GM12878 (cell line): ENCODE results near the gene ANKRD60. TPM values are rescaled to one million over a fixed set of nuclear protein-coding genes. Genes with fewer than 3 reads are reported as not detected.

Experiments
- ATAC-seq: fragments of 200-7000 bp; cut with Tn5 transposase; 3 replicates; pipeline ENCODE4 v1.9.1; 2020; ENCODE audit warnings: mild to moderate bottlenecking, moderate library complexity
- BruUV-seq: library from RNA; stranded (reverse); fragments of 400-500 nt; replicated peaks from 2 replicates; lab custom pipeline; 2021; lab: Mats Ljungman, UMichigan
- CTCF ChIA-PET: fragments of 300-600 bp; sonication (Branson Sonifier 250); formaldehyde crosslinking; extraction: SDS; loops from one replicate; lab custom pipeline; 2021; ENCODE audit warnings: inconsistent platforms; lab: Yijun Ruan, JAX
- POLR2A ChIA-PET: fragments of 350-600 bp; formaldehyde crosslinking; extraction: SDS; loops from one replicate; lab custom pipeline; 2021; ENCODE audit warnings: inconsistent platforms; lab: Charles Lee
- RAD21 ChIA-PET: fragments of 300-600 bp; sonication (Branson Sonifier 250); formaldehyde crosslinking; loops from one replicate; lab custom pipeline; 2023; ENCODE audit warnings: antibody characterized with exemption; ENCODE audit not compliant: unreplicated experiment; lab: Charles Lee
- SMC1A ChIA-PET: fragments of 300-600 bp; sonication (Branson Sonifier 250); formaldehyde crosslinking; loops from one replicate; lab custom pipeline; 2023; ENCODE audit not compliant: unreplicated experiment, uncharacterized antibody; lab: Charles Lee
- DNase-seq: peaks from one replicate; pipeline ENCODE4 v3.0.0-alpha.2; 2011; ENCODE audit warnings: low read depth, low spot score
- FAIRE-seq: peaks from 3 replicates; lab custom pipeline; 2011; peaks lifted over from hg19 to GRCh38; lab: Jason Lieb, UNC
- H2AFZ ChIP-seq: 2 replicates; pipeline ENCODE4 v1.6.0; 2011; ENCODE audit warnings: low read depth, low read length, control low read depth; ENCODE audit not compliant: control insufficient read depth
- H3K27ac ChIP-seq: 2 replicates; pipeline ENCODE4 v1.5.1; 2011; ENCODE audit warnings: control low read depth; ENCODE audit not compliant: control insufficient read depth, insufficient read depth
- H3K27me3 ChIP-seq, 2 experiments: replicated peaks in 1 of 2; 2 replicates each; pipeline versions ENCODE4 v1.6.0 to v1.6.1; 2011; ENCODE audit warnings: low read length in 1 of 2; ENCODE audit not compliant: control insufficient read depth in 2 of 2, insufficient read depth in 2 of 2
- H3K36me3 ChIP-seq, 2 experiments: 2 replicates each; pipeline ENCODE4 v1.5.1; 2011; ENCODE audit warnings: low read length in 1 of 2; ENCODE audit not compliant: control insufficient read depth in 2 of 2, insufficient read depth in 2 of 2
- H3K4me1 ChIP-seq: 2 replicates; pipeline ENCODE4 v1.6.1; 2011; ENCODE audit warnings: mild to moderate bottlenecking, low read length, moderate library complexity, mixed read lengths; ENCODE audit not compliant: control insufficient read depth, insufficient read depth
- H3K4me2 ChIP-seq: 2 replicates; pipeline ENCODE4 v1.6.0; 2011; ENCODE audit warnings: control low read depth; ENCODE audit not compliant: control insufficient read depth, insufficient read depth
- H3K4me3 ChIP-seq: fragments of 200-600 bp; sonication (generic); 2 replicates; pipeline ENCODE4 v1.5.1; 2016
- H3K79me2 ChIP-seq: 2 replicates; pipeline ENCODE4 v1.6.0; 2011; ENCODE audit warnings: low read length; ENCODE audit not compliant: control insufficient read depth, insufficient read depth
- H3K9ac ChIP-seq: 2 replicates; pipeline ENCODE4 v1.8.0; 2011; ENCODE audit warnings: low read length, control low read depth, mixed read lengths; ENCODE audit not compliant: control insufficient read depth, insufficient read depth
- H3K9me3 ChIP-seq: replicated peaks from 3 replicates; pipeline ENCODE4 v1.5.1; 2011; ENCODE audit warnings: mild to moderate bottlenecking, low read length; ENCODE audit not compliant: control insufficient read depth, insufficient read depth
- H4K20me1 ChIP-seq: 2 replicates; pipeline ENCODE4 v1.6.0; 2011; ENCODE audit not compliant: control insufficient read depth, insufficient read depth
- EED ChIP-seq: sonication (generic); IDR thresholded peaks from 2 replicates; pipeline ENCODE4 v1.6.1; 2016; ENCODE audit warnings: antibody characterized with exemption, low read depth
- HDAC2 ChIP-seq: fragments of 200-600 bp; sonication (generic); IDR thresholded peaks from 2 replicates; pipeline ENCODE4 v1.6.1; 2017
- IKZF2 ChIP-seq, 2 experiments: fragments of 450-650 bp; IDR thresholded peaks; 2 replicates each; pipeline ENCODE4 v1.6.1; 2017; ENCODE audit warnings: mild to moderate bottlenecking in 2 of 2, moderate library complexity in 2 of 2
- SMAD1 ChIP-seq: fragments of 450-650 bp; IDR thresholded peaks from 2 replicates; pipeline ENCODE4 v1.6.1; 2018; ENCODE audit warnings: mild to moderate bottlenecking, low read depth; ENCODE audit not compliant: partially characterized antibody
- TAF1 ChIP-seq: IDR thresholded peaks from 2 replicates; pipeline ENCODE4 v1.6.1; 2011; ENCODE audit warnings: mild to moderate bottlenecking, low read depth, low read length, borderline replicate concordance
- TBL1XR1 ChIP-seq: IDR thresholded peaks from 2 replicates; pipeline ENCODE4 v1.6.1; 2012; ENCODE audit warnings: low read depth, low read length, improper control_type of control experiment
- ZNF687 ChIP-seq: fragments of 450-650 bp; IDR thresholded peaks from 2 replicates; pipeline ENCODE4 v1.6.1; 2017; ENCODE audit warnings: mild to moderate bottlenecking, moderate library complexity
- in situ Hi-C: fragments of 300-500 bp; cut with MboI; formaldehyde crosslinking; loops from 9 replicates; pipeline ENCODE4 v1.14.3; 2018; ENCODE audit warnings: mixed read lengths
- intact Hi-C: fragments of 100-400 bp; cut with micrococcal nuclease; formaldehyde crosslinking; loops from one replicate; pipeline ENCODE4 v1.14.2; 2022; ENCODE audit not compliant: unreplicated experiment
- polyA plus RNA-seq, 11 experiments: library from polyadenylated mRNA; depleted of rRNA in 4 of 11; unstranded in 6 of 11; stranded (reverse) in 5 of 11; fragments of >200 nt; fragmentation: Nextera tagmentation in 4 of 11; fragmentation: Illumina TruSeq in 1 of 11; extraction: Ambion mirVana in 4 of 11; extraction: Trizol in 1 of 11; gene quantifications; 1 replicate in 1 of 11; 2 replicates in 10 of 11; pipeline versions ENCODE4 v1.2.1 to v1.2.3, GENCODE V29; 2011 to 2016; ENCODE audit warnings: inconsistent platforms in 2 of 11, missing spikeins in 2 of 11, low read depth in 1 of 11
- total RNA-seq, 4 experiments: library from RNA; depleted of rRNA in 3 of 4; stranded (reverse); fragments of >200 nt in 3 of 4; fragmentation: Illumina TruSeq in 1 of 4; extraction: Trizol in 1 of 4; gene quantifications; 2 replicates each; pipeline versions ENCODE4 v1.2.1 to v1.2.3, GENCODE V29; 2013 to 2021
- TF ChIP-seq, protein P1 (sequence below): fragments of 450-650 bp; IDR thresholded peaks from 2 replicates; pipeline ENCODE4 v1.6.1; 2018; ENCODE audit warnings: mild to moderate bottlenecking, low read depth, moderate library complexity; ENCODE audit not compliant: partially characterized antibody
- TF ChIP-seq, protein P2 (sequence below), 3 experiments: IDR thresholded peaks in 2 of 3; conservative IDR thresholded peaks in 1 of 3; 2 replicates each; pipeline ENCODE4 v1.5.1; 2011; ENCODE audit warnings: low read depth in 3 of 3, low read length in 3 of 3, mild to moderate bottlenecking in 3 of 3, control low read depth in 2 of 3, moderate library complexity in 2 of 3, inconsistent platforms in 1 of 3, mixed read lengths in 1 of 3; ENCODE audit not compliant: control insufficient read depth in 2 of 3, insufficient read depth in 1 of 3; ENCODE audit errors: extremely low read depth in 1 of 3
- TF ChIP-seq, protein P3 (sequence below): fragments of 450-650 bp; formaldehyde crosslinking; IDR thresholded peaks from 2 replicates; pipeline ENCODE4 v1.5.0; 2022; ENCODE audit warnings: mild to moderate bottlenecking, missing genetic modification characterization
- TF ChIP-seq, protein P4 (sequence below): IDR thresholded peaks from 2 replicates; pipeline ENCODE4 v1.6.1; 2012; ENCODE audit warnings: low read length, inconsistent platforms

The ANKRD60 gene
- total and polyA plus RNA-seq, 10 of the 15 experiments (the other 5 are each of a cell fraction or from before 2014, with no cell fraction given), result not detected

GRCh38 chr20:58274384-58274783 lies 45.9 kb upstream of the ANKRD60 start:
- no peak overlapping the region for H3K4me3 ChIP-seq
- H3K36me3 ChIP-seq, result peaks cover 0 to 8% of the 10 kb centered on the region in 2 experiments; a peak in 1 of 4 replicates
- no peak overlapping the region for H3K4me2 ChIP-seq
- POLR2A ChIA-PET, result no interaction called here
- no peak overlapping the region for H2AFZ ChIP-seq
- BruUV-seq, result no TSS peak
- SMC1A ChIA-PET, result no interaction called here
- intact Hi-C loops (no loop called here), in situ Hi-C loops (no loop called here)
- no peak for FAIRE-seq
- RAD21 ChIA-PET, result no interaction called here
- no peaks in the 10 kb centered on the region for H3K27me3 ChIP-seq
- no peak overlapping the region for H3K9ac ChIP-seq
- no peaks in the 10 kb centered on the region; the same call in 2 of the 3 replicates for H3K9me3 ChIP-seq
- no peak for ATAC-seq
- H3K79me2 ChIP-seq, result no peaks in the 10 kb centered on the region
- H4K20me1 ChIP-seq, result no peaks in the 10 kb centered on the region
- CTCF ChIA-PET, result no interaction called here
- no peaks in the 10 kb centered on the region for H3K4me1 ChIP-seq
- no peak for DNase-seq
- no peak overlapping the region for H3K27ac ChIP-seq
- TF ChIP-seq, protein P1, sequence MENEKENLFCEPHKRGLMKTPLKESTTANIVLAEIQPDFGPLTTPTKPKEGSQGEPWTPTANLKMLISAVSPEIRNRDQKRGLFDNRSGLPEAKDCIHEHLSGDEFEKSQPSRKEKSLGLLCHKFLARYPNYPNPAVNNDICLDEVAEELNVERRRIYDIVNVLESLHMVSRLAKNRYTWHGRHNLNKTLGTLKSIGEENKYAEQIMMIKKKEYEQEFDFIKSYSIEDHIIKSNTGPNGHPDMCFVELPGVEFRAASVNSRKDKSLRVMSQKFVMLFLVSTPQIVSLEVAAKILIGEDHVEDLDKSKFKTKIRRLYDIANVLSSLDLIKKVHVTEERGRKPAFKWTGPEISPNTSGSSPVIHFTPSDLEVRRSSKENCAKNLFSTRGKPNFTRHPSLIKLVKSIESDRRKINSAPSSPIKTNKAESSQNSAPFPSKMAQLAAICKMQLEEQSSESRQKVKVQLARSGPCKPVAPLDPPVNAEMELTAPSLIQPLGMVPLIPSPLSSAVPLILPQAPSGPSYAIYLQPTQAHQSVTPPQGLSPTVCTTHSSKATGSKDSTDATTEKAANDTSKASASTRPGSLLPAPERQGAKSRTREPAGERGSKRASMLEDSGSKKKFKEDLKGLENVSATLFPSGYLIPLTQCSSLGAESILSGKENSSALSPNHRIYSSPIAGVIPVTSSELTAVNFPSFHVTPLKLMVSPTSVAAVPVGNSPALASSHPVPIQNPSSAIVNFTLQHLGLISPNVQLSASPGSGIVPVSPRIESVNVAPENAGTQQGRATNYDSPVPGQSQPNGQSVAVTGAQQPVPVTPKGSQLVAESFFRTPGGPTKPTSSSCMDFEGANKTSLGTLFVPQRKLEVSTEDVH, result no peak
- TF ChIP-seq, protein P2, sequence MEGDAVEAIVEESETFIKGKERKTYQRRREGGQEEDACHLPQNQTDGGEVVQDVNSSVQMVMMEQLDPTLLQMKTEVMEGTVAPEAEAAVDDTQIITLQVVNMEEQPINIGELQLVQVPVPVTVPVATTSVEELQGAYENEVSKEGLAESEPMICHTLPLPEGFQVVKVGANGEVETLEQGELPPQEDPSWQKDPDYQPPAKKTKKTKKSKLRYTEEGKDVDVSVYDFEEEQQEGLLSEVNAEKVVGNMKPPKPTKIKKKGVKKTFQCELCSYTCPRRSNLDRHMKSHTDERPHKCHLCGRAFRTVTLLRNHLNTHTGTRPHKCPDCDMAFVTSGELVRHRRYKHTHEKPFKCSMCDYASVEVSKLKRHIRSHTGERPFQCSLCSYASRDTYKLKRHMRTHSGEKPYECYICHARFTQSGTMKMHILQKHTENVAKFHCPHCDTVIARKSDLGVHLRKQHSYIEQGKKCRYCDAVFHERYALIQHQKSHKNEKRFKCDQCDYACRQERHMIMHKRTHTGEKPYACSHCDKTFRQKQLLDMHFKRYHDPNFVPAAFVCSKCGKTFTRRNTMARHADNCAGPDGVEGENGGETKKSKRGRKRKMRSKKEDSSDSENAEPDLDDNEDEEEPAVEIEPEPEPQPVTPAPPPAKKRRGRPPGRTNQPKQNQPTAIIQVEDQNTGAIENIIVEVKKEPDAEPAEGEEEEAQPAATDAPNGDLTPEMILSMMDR (IDR thresholded peaks at IDR 0.05 in 2 of 3, conservative IDR thresholded peaks at IDR 0.05 in 1 of 3; ENCODE audit: control insufficient read depth in 2 of 3, extremely low read depth in 1 of 3, insufficient read depth in 1 of 3, low read depth in 3 of 3, low read length in 3 of 3), result no peak
- no peak for TF ChIP-seq SMAD1
- TF ChIP-seq TBL1XR1, result no peak
- no peak for TF ChIP-seq HDAC2
- TF ChIP-seq IKZF2 (IDR thresholded peaks at IDR 0.05), result no peak
- TF ChIP-seq ZNF687, result no peak
- TF ChIP-seq, protein P3, sequence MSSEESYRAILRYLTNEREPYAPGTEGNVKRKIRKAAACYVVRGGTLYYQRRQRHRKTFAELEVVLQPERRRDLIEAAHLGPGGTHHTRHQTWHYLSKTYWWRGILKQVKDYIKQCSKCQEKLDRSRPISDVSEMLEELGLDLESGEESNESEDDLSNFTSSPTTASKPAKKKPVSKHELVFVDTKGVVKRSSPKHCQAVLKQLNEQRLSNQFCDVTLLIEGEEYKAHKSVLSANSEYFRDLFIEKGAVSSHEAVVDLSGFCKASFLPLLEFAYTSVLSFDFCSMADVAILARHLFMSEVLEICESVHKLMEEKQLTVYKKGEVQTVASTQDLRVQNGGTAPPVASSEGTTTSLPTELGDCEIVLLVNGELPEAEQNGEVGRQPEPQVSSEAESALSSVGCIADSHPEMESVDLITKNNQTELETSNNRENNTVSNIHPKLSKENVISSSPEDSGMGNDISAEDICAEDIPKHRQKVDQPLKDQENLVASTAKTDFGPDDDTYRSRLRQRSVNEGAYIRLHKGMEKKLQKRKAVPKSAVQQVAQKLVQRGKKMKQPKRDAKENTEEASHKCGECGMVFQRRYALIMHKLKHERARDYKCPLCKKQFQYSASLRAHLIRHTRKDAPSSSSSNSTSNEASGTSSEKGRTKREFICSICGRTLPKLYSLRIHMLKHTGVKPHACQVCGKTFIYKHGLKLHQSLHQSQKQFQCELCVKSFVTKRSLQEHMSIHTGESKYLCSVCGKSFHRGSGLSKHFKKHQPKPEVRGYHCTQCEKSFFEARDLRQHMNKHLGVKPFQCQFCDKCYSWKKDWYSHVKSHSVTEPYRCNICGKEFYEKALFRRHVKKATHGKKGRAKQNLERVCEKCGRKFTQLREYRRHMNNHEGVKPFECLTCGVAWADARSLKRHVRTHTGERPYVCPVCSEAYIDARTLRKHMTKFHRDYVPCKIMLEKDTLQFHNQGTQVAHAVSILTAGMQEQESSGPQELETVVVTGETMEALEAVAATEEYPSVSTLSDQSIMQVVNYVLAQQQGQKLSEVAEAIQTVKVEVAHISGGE (CRISPR knock-in tag), result no peak
- TF ChIP-seq, protein P4, sequence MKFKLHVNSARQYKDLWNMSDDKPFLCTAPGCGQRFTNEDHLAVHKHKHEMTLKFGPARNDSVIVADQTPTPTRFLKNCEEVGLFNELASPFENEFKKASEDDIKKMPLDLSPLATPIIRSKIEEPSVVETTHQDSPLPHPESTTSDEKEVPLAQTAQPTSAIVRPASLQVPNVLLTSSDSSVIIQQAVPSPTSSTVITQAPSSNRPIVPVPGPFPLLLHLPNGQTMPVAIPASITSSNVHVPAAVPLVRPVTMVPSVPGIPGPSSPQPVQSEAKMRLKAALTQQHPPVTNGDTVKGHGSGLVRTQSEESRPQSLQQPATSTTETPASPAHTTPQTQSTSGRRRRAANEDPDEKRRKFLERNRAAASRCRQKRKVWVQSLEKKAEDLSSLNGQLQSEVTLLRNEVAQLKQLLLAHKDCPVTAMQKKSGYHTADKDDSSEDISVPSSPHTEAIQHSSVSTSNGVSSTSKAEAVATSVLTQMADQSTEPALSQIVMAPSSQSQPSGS, result no peak
- no peak for TF ChIP-seq EED
- TF ChIP-seq TAF1, result no peak
